Measurements from ENCODE around the gene URGCP.

DNA sequence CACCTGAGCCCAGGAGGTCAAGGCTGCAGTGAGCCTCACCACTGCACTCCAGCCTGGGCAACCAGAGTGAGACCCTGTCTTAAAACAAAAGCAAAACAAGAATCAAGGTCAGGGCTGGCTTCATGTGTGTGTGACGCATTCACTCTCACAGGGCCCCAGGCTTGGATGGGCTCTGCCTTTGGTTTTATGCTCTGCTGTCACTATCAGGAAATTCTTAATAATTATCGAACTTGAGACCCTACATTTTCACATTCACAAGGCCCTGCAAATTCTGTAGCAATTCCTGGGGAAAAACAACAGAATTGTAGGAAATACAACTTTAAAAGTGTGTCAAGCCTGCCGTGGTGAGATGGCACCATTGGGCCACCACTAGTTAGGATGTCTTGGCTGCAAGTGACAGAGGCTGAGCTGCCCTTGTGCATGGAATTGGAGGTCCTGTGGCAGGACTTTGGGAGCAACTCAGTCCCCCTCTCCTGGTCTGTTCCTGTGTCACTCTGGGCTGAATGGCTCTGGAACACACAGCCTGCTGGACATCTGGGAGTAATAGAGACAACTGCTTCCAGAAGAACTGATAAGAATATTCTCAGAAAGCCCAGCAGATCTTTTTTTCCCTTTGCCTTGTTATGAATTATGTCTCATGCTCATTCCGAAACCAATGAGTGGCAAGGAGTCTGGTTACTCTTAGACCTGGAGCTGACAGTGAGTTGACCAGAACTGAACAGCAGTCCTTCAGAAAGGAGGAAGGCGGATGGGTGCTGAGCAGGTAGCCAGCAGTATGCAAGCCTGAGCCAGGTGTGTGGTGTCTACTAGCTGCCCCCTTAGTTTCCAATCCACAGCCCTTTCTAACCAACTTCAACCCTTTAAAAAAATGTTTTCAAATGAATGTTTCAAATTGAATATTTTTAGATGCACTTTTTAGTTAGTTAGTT, 23.4 kb upstream of the URGCP start:
- TF ChIP-seq, protein P1, sequence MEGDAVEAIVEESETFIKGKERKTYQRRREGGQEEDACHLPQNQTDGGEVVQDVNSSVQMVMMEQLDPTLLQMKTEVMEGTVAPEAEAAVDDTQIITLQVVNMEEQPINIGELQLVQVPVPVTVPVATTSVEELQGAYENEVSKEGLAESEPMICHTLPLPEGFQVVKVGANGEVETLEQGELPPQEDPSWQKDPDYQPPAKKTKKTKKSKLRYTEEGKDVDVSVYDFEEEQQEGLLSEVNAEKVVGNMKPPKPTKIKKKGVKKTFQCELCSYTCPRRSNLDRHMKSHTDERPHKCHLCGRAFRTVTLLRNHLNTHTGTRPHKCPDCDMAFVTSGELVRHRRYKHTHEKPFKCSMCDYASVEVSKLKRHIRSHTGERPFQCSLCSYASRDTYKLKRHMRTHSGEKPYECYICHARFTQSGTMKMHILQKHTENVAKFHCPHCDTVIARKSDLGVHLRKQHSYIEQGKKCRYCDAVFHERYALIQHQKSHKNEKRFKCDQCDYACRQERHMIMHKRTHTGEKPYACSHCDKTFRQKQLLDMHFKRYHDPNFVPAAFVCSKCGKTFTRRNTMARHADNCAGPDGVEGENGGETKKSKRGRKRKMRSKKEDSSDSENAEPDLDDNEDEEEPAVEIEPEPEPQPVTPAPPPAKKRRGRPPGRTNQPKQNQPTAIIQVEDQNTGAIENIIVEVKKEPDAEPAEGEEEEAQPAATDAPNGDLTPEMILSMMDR (IDR thresholded peaks at IDR 0.05): no peak
- no peak for TF ChIP-seq POLR2A (IDR thresholded peaks at IDR 0.05; ENCODE audit: low read depth)
- TF ChIP-seq POLR2AphosphoS5 (IDR thresholded peaks at IDR 0.05): no peak
- TF ChIP-seq EP300 (IDR thresholded peaks at IDR 0.05): no peak
